Measurements from ENCODE around the gene HSD17B2.
A peak's percentile ranks its signal among the peaks of the same experiment; 100 is the strongest.

HSD17B2 gene

GRCh38 chr16:81992859-81993258 is 42.2 kb upstream of the HSD17B2 start:
- TF ChIP-seq GABPA (IDR thresholded peaks at IDR 0.05; ENCODE audit: low read depth) (no peak), SPI1 (IDR thresholded peaks at IDR 0.05; ENCODE audit: borderline replicate concordance, low read depth) (no peak), POLR2AphosphoS5 (IDR thresholded peaks at IDR 0.05; ENCODE audit: low read depth) (no peak), CTCF (IDR thresholded peaks at IDR 0.05; ENCODE audit: insufficient read depth, low read length) (no peak), REST (IDR thresholded peaks at IDR 0.05; ENCODE audit: insufficient replicate concordance, low read depth) (no peak)
- Histone ChIP-seq H3K27me3 (ENCODE audit: insufficient read depth, poor library complexity, severe bottlenecking) (peaks cover 2% of the 10 kb centered on the region), H3K27ac (replicated peaks) (no peak overlapping the region), H3K4me3 (replicated peaks; ENCODE audit: insufficient read depth, low read length) (no peak overlapping the region)
- DNase-seq (ENCODE audit: low read depth in 1 of 2, low spot score in 1 of 2): no peak

- TF ChIP-seq POLR2AphosphoS5 (IDR thresholded peaks at IDR 0.05; ENCODE audit: low read depth) (no peak), REST (IDR thresholded peaks at IDR 0.05; ENCODE audit: insufficient replicate concordance, low read depth) (no peak), SPI1 (IDR thresholded peaks at IDR 0.05; ENCODE audit: borderline replicate concordance, low read depth) (no peak), CTCF (IDR thresholded peaks at IDR 0.05; ENCODE audit: insufficient read depth, low read length) (peak; percentile 20)
- no peak overlapping the region for H3K4me3 ChIP-seq (replicated peaks; ENCODE audit: insufficient read depth, low read length)
- no peak for DNase-seq (ENCODE audit: low read depth in 1 of 2, low spot score in 1 of 2)
- no peak overlapping the region for H3K27ac ChIP-seq (replicated peaks)
- H3K27me3 ChIP-seq (ENCODE audit: insufficient read depth, poor library complexity, severe bottlenecking): no peaks in the 10 kb centered on the region
These were observed 40.6 kb upstream of the HSD17B2 start for GRCh38 chr16:81994485-81994884.

GRCh38 chr16:81995651-81996050 is 39.4 kb upstream of the HSD17B2 start:
- TF ChIP-seq POLR2AphosphoS5 (IDR thresholded peaks at IDR 0.05; ENCODE audit: low read depth) (no peak), REST (IDR thresholded peaks at IDR 0.05; ENCODE audit: insufficient replicate concordance, low read depth) (no peak), CTCF (IDR thresholded peaks at IDR 0.05; ENCODE audit: insufficient read depth, low read length) (no peak), SPI1 (IDR thresholded peaks at IDR 0.05; ENCODE audit: borderline replicate concordance, low read depth) (no peak), GABPA (IDR thresholded peaks at IDR 0.05; ENCODE audit: low read depth) (no peak)
- Histone ChIP-seq H3K4me3 (replicated peaks; ENCODE audit: insufficient read depth, low read length) (no peak overlapping the region), H3K27me3 (ENCODE audit: insufficient read depth, poor library complexity, severe bottlenecking) (no peaks in the 10 kb centered on the region), H3K27ac (replicated peaks) (no peak overlapping the region)
- DNase-seq (ENCODE audit: low read depth in 1 of 2, low spot score in 1 of 2): no peak
